HS-5 (cell line): ENCODE results near the gene ADGRL1.
"Not testable (repeated sequence)": the region's sequence is repeated elsewhere in the genome, so short reads cannot be mapped to it uniquely, and the experiment has no call there.

Experiments used
- DNase-seq: peaks from one replicate; pipeline ENCODE4 v3.0.0-alpha.2; 2012; ENCODE audit warnings: low read depth

Gene ADGRL1

GRCh38 chr19:14218620-14219330 lies 12.8 kb upstream of the ADGRL1 start:
- no peak for DNase-seq

GRCh38 chr19:14217886-14218285 lies 11.9 kb upstream of the ADGRL1 start:
- DNase-seq: not testable (repeated sequence)

- no peak for DNase-seq
Observed at GRCh38 chr19:14214580-14214979, 8.6 kb upstream of the ADGRL1 start.

- DNase-seq: not testable (repeated sequence)
Observed at GRCh38 chr19:14210182-14210581, 4.2 kb upstream of the ADGRL1 start.

GRCh38 chr19:14209401-14209800 lies 3.4 kb upstream of the ADGRL1 start:
- DNase-seq: not testable (repeated sequence)

- not testable (repeated sequence) for DNase-seq
Observed at GRCh38 chr19:14208496-14208895, 2.5 kb upstream of the ADGRL1 start.

GRCh38 chr19:14207796-14208195 lies 1.8 kb upstream of the ADGRL1 start:
- not testable (repeated sequence) for DNase-seq

GRCh38 chr19:14206737-14207726 lies 1.1 kb upstream of the ADGRL1 start:
- DNase-seq: peak; percentile 61

- DNase-seq: not testable (repeated sequence)
Observed at GRCh38 chr19:14206308-14206707, 339 bp upstream of the ADGRL1 start.

- DNase-seq: not testable (repeated sequence)
Observed at GRCh38 chr19:14204676-14205451, 1.1 kb downstream of the ADGRL1 start.

GRCh38 chr19:14204219-14204618 lies 1.8 kb downstream of the ADGRL1 start:
- DNase-seq: not testable (repeated sequence)

- not testable (repeated sequence) for DNase-seq
Observed at GRCh38 chr19:14203788-14204187, 2.2 kb downstream of the ADGRL1 start.

- no peak for DNase-seq
Observed at GRCh38 chr19:14203177-14203576, 2.8 kb downstream of the ADGRL1 start.

GRCh38 chr19:14201481-14201880 lies 4.5 kb downstream of the ADGRL1 start:
- DNase-seq: not testable (repeated sequence)

GRCh38 chr19:14200147-14200841 lies 5.7 kb downstream of the ADGRL1 start:
- DNase-seq: not testable (repeated sequence)

GRCh38 chr19:14198384-14199376 lies 7.3 kb downstream of the ADGRL1 start:
- no peak for DNase-seq

- DNase-seq: no peak
Observed at GRCh38 chr19:14197882-14198281, 8.1 kb downstream of the ADGRL1 start.

GRCh38 chr19:14197288-14197687 lies 8.7 kb downstream of the ADGRL1 start:
- not testable (repeated sequence) for DNase-seq

GRCh38 chr19:14196105-14196504 lies 9.9 kb downstream of the ADGRL1 start:
- not testable (repeated sequence) for DNase-seq

- DNase-seq: not testable (repeated sequence)
Observed at GRCh38 chr19:14195216-14195615, 10.8 kb downstream of the ADGRL1 start.
